ENCODE measurements around the gene TSC22D1.
"Not testable (repeated sequence)": the region's sequence is repeated elsewhere in the genome, so short reads cannot be mapped to it uniquely, and the experiment has no call there.

TSC22D1 gene

DNA sequence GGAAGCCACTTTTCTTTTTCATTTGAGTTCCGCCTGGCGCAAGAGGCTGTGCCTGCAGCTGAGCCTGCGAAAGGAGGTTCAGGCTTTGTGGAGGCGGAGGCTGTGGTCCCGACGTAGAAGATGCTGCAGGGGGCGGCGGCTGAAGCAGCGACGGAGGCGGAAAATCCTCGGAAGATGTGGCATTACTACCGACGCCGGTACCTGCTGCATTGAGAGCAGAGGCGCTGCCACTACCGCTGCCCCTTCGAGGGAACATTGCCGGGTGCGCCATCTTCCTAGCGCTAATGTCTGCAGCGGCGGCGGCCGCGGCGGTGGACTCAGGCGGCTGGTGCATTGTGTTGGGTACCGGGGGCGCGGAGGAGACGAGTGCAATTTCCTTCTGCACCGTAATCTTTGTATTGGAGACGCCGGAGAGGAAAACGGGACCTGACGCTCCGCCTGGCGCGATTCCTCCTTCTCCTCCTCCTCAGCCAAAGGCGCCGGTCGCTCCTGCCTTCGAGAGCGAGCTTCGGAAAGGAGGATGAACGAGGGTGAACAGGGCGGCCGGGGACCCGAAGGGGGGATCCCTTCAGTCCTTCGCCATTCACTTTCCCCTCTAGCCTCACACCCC, at the start of gene TSC22D1:
TSC22D1 (minus strand) TSS at position 590 of the 610 bp plus-strand sequence; CDS start at position 334, 256 bp downstream.
- peak; percentile 55 for DNase-seq (ENCODE audit: low read depth)

DNA sequence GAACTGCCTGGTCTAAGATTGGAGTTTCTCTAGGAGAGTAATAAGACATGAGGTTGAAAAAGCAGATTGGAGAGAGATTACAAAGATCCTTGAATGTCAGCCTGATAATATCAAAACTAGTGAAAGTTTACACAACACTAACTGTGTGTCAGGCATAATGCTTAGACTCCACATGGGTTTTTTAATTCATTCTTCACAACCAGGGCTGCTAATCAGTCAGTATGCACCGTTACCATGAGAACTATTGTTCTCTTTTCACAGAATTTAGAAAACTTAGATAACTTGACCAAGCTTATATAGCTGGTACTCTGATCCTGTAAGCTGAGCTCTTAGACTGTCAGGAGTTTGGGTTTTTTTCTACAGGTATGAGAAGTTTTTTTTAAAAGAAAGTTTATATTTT, 46.6 kb upstream of the TSC22D1 start:
- DNase-seq (ENCODE audit: low read depth): no peak

DNA sequence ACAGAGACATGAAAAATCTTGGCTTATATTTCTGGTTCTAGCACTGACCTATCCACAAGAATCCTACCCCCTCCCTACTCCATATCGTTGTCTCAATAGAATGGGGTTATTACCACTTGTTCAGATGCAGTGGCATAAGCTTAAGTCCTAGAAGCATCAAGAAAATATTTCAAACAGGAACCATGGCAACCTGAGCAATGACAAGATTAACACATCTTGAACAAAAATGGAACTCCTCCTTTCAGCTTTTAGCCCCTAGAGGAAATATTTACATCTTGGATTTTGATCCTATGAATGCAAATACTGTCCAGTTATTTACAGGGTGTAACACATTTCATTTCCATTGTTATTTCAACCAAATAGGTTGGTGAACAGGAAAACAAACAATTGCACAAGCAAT, 46.1 kb upstream of the TSC22D1 start:
- no peak for DNase-seq (ENCODE audit: low read depth)

DNA sequence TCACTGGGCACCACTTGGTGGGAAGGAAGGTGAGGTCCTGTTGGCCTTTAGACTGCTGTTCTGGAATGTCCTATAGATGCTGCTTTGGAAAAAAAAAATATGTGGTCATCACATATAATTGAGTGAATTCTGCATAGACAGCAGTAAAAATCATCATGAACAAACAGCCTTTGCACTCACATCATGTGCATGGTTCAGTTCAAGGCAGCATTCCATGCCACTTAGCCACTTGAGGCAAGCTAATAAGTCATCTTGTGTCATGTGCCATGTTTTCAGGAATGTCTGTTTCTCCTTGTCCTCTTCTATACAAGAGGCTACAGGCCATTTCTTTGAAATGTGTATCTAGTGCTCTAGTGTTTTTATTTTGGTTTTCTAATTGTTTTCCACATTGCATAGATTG, 43.9 kb upstream of the TSC22D1 start:
- no peak for DNase-seq (ENCODE audit: low read depth)

DNA sequence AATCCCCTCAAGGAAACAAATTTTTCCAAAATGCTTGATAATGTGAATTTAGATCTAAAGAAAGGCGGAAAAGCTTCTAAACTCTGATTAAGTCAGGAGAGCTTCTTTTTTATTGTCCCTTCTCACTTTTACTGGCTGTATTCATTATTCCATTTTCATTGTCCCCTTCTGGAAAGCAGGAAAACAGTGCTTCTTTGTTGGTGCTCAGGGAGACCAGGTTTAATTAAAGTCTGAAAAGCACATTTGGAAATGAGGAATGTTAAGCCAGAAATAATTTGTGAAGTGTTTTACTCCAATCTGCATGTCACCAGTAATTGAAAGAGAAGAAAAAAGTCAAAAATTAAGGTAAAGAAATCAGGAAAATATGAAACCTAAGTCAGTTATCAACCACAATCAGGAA, 43.5 kb upstream of the TSC22D1 start:
- DNase-seq (ENCODE audit: low read depth): no peak

DNA sequence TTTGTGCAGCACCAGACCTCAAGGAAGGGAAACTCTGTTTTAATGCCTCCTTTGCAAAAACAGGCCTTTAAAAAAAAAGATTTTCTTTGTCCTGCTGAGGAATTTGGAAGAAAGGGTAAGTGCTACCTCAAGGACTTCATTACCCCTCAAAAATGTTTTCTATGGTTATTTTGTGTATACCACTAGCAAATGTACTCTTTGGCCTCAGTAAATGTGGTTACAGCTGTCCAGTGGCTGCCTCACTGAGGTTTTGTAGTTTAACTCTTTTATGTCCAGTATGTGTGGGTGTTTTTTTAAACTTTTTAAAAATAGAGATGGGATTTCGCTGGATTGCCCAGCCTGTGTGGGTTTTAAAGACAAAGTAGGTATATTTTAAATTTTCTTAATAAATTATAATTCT, 42.2 kb upstream of the TSC22D1 start:
- DNase-seq (ENCODE audit: low read depth): no peak

DNA sequence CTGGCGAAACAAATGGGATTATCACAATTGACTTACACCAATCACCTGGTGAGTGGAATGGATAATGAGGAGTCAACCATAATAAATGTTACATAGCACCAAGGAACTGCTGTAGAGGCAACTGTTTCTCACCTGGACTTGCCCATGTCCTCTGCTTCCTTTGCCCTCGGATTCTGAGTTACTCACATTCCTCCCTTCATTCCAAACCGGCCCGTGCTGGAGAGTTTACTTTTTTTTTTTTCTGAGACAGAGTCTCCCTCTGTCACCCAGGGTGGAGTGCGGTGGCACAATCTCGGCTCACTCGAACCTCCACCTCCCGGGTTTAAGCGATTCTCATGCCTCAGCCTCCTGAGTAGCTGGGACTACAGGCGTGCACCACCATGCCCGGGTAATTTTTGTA, 41.5 kb upstream of the TSC22D1 start:
- no peak for DNase-seq (ENCODE audit: low read depth)

DNA sequence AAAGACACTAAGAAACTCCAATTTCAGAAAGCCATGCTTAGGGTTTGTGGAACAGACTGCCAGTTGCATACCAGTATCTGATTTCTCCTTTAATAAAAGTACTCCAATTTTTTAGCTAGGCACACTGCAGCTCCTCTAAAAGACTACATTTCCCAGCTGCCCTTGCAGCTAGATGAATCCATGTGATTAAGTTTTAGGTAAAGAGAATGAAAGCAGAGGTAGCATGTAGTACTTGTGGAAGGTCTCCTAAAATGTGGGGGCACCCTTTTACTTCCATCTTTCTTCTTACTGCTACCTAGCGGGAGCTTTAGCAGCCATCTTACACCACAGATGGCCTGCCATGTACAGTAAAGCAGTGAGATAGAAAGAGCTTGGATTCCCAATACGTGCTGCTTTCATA, 33.0 kb upstream of the TSC22D1 start:
- no peak for DNase-seq (ENCODE audit: low read depth)

DNA sequence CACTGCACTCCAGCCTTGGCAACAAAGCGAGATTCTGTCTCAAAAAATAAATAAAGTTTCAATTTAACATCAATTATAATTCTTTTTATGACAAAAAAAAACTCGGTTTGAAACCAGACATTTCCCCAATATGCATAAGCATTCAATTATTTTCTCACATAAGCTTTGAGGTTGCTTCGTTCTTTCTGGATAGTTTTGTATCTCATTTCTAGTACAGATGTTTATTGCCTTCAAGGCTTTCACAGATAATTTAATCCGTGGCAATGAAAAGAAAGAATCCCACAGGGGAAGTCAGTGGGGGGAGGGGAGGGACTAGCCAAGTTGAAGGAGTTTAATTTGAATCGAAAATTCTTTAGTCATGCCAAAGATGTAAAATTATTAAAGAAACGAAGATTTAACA, 29.6 kb upstream of the TSC22D1 start:
- DNase-seq (ENCODE audit: low read depth): no peak

DNA sequence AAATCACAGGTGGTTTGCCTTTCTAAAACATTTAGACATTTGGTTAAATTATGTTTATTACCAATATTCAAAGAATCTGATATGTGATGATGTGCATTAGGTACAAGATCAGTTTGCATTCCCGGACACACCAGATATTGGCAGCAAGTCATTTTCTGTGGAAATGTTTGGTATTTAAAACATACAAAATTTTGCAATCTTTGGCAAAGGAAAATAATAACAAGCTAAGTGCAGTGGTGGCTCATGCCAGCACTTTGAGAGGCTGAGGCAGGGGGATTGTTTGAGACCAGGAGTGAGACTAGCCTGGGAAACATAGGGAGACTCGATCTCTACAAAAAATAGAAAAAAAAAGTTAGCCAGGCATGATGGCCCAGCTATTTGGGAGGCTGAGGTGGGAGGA, 29.1 kb upstream of the TSC22D1 start:
- DNase-seq (ENCODE audit: low read depth): no peak

DNA sequence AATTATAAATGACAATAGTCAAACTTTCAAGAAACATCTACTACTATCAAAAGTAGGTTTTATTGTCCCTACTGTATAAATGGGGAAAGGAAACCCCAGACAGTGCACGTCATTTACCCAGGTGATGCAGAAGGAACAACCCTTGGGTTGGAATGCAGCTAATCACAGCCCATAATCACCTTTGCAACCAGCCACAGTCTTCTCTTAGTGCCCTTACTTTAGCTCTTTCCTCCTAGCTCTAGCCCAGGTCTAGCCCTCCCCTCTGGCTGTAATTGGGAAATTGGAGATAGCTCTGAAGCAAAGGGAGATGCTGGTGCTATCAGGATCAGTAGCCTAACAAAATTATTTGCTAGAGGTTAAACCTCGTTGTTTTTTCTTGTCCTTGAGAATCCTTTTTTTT, 25.5 kb upstream of the TSC22D1 start:
- DNase-seq (ENCODE audit: low read depth): no peak

DNA sequence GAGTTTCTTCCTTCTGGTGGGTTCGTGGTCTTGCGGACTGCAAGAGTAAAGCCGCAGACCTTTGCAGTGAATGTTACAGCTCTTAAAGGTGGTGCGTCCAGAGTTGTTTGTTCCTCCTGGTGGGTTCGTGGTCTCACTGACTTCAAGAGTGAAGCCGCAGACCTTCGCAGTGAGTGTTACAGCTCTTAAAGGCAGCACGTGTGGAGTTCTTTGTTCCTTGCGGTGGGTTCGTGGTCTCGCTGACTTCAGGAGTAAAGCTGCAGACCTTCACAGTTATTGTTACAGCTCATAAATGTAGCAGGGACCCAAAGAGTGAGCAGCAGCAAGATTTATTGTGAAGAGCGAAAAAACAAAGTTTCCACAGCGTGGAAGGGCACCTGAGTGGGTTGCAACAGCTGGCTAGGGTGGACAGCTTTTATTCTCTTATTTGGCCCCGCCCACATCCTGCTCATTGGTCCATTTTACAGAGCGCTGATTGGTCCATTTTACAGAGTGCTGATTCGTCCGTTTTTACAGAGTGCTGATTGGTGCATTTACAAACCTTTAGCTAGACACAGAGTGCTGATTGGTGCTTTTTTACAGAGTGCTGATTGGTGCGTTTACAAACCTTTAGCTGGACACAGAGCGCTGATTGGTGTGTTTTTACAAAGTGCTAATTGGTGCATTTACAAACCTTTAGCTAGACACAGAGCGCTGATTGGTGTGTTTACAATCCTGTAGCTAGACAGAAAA, 17.9 kb upstream of the TSC22D1 start:
- DNase-seq (ENCODE audit: low read depth): not testable (repeated sequence)

DNA sequence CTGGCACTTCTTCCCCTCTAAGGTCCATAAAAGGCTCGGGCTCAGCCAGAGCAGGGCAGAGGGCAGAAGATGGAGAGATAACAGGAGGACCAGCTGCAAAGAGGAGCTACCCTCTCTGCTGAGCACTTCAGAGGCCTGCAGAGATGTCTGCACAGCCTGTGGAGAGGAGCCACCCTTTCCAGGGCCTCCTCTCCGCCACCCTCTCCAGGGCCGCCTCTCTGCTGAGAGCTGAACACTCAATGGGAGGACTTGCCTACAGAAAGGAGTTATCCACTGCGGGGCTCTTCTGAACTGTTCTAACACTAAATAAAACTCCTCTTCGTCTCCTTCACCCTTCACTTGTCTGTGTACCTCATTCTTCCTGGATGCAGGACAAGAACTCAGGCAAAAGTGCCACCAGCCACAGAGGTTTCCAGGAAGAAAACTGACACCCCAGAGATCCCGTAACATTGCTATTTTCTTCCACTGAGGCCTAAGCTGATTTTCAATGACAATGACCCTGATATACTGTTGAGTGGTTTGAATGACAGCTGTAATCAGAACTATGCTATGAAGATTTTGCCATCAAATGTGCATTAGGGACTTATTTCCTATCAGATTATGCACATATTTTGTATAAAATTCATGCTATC, 16.2 kb upstream of the TSC22D1 start:
- no peak for DNase-seq (ENCODE audit: low read depth)

DNA sequence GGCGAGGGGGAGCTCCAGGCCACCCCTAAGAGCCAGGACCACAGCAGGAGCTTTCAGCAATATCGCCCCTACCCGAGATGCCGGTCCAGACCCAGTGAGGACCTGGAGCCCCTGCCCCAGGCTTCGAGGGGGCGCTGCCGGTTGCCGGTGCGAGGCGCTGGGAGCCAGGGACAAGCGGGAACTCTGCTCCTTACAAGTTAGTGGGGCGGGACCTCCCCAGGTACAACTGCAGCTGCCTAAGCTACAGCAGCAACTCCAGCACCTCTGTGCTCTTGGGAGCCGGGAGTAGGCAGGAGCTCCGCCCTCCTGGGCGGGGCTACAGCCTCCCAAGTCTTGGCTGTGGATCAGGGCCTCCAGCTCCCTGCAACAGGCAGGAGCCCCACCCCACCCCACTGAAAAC, 15.2 kb upstream of the TSC22D1 start:
- DNase-seq (ENCODE audit: low read depth): no peak

DNA sequence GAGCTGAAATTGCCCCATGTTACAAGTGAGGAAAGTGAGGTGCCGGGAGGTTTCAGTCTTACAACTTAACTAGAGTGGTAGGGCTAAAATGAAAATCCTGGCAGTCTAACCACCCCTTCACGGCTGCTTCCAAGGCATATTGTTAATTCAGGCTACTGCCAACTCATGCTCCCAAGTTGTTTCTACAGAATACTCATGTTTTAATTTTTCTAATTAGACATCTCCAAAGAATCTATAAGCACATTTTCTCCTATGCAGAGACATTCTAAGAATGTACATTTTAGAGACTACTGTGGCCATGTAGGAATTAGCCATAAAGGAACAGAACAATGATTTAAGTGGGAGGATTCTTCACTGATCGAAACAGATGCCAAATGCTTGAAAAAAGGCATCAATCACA, 7.0 kb upstream of the TSC22D1 start:
- DNase-seq (ENCODE audit: low read depth): no peak

DNA sequence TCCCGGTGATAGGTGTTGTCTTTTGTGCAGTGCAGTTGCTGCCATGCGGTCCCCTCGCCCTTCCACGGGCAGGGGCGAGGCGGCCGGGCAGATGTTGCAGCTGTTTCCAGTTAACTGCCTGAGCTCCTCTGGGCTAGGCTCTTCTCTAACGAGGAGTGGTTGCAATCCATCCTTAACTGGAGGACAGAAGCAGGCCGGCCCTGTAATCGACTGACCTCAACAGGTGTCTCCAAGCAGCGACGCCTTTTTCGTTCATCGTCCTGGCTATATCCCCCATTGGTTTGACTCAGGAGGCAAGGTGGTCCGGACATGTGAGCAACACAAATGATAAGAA, 1.9 kb upstream of the TSC22D1 start:
- no peak for DNase-seq (ENCODE audit: low read depth)

DNA sequence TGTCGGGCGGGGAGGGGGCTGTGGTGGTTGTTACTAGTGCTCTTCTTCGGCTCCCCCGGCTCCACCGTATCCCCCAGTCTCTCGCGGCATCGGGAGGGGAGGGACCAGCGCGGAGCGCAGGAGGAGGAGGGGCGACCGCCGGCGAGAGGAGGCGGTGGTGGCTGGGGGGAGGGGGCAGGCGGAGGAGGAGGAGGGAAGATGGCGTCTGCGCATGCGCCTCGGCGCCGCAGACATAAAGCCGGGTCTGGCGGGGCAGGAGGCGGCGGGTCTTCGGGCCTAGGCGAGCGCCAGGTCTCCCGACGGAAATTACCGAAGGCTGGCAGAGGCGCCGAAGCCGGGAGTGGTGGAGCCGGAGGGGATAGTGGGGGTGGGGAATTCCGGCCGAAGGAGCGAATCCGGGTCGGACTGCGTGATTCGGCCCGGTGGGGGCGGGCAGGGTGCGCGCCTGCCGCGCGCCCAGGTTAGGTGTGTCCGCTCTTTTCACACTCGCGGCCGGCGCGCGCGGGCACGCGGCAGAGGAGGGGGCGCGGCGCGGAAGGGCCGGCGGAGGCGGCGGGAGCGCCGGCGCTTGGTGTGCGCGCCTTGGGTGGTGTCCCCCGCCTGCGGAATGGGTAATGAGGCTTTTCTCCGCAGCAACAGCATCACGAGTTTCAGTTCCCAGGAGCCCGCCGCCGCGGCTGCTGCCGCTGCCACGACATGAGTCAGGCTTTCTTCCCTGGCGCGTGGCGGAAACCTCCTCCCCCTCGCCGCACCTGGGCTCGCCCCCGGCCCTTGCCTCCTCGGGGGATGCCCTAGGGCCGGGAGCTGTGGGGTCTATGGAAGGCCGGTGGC, 1.3 kb upstream of the TSC22D1 start:
- DNase-seq (ENCODE audit: low read depth): peak; percentile 93

DNA sequence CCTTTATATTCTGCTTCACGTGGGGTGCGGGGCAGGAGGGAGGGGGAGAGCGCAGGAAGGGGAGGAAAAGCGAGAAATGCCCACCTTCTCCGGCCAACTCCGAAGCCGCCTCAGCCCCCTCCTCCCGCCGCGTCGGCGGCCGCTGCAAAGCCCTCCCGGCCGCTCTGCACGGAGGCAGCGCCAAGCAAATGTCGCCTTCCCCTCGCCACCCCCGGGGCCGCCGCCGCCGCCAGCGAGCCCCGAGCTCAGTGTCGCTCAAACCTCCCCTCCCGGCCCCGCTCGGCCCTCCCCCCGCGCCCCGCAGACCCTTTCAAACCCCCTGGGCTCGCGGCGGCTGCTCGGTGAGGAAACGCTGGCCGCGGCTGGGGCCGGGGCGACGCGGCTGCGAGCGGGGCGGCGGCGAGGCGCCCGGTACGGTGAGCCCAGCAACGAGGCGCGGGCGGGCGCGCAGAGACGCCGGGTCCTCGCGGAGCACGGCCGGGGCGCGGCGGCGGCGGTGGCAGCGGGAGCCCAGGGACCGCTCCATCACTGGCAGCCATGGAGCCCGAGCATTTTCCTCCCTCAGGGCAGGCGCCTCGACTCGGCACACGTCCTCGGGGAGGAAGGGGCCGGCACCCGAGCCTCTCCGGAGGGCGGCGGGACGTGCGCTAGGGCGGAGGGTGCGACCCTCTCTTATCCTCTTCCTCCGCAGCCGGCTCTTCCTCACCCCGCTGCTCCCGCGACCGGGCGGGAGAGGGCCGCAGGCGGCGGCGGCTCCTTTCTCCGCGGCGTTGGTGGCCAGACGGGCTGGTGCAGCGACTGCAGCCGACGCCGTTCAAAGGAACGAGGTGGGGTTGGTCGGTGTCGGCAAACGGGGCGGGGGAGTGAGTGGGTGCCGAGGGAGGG, 463 bp upstream of the TSC22D1 start:
- peak; percentile 36 for DNase-seq (ENCODE audit: low read depth)

DNA sequence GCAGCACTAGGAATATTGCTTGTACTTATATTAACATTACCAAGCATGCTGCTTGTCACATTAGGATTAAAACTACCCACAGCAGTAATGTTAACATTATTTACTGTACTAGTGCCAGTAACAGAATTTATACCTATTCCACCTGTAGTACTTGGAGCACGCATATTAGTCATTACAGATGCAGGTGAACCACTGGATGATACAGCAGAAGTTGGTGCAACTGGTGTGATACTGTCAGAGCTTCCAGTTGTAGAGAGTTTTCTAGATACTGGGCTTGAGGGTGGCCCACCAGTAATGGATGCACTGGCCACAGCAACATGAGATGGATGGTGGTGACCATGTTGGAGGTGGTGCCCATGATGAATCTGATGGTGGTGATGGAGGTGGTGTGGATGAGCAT, 1.1 kb downstream of the TSC22D1 start:
- DNase-seq (ENCODE audit: low read depth): no peak

DNA sequence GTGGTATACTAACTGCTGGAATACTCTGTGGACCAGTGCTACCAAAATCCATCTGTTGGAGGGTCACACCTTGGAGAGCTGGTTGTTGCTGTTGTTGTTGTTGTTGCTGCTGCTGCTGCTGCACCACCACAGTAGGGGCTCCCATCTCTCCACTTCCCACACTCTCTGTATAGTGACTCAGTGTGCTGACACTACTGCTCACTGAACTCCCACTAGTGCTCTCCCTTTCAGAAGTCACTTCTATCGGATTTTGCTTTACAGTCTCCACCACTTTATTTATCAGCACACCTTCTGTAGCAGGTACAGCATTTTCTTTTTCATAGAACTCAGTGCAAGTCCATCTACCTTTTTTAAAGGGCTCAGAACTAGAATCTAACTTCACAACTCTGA, 1.7 kb downstream of the TSC22D1 start:
- DNase-seq (ENCODE audit: low read depth): no peak

DNA sequence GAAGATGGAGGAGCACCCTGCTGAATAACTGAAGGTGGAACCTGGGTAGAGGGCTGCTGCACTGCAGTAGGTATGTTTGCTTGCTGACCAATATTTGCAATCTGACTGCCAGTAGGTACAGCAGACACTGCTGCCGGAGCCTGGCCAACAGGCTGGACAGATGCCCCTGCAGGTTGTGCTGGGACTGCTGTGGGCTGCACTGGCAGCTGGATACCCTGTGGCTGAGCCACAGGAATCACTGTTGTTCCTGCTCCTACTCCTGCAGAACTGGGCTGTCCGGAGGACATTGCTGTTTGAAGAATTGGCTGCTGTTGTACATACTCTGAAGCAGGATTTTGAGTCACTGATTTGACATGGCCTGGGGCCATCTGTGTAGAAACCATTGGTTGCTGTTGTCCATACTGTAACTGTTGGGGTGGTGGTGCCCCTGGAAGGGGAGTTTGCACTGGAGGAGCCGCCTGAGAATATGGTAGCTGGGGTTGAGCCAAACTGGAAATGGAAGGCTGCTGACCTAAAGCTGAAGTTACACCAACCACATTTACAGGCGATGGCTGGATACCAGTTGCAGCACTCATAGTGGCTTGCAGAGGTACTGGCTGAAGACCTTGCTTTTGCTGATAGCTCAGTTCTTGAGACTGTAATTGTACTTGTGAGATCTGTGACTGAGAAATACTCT, 2.2 kb downstream of the TSC22D1 start:
- no peak for DNase-seq (ENCODE audit: low read depth)
